Caco-2 (cell line): Measurements from ENCODE around the gene ATXN7L1. TPM values are rescaled to one million over a fixed set of nuclear protein-coding genes. Genes with fewer than 3 reads are reported as not detected.

Experiments used
- BruUV-seq: library from RNA; stranded (reverse); fragments of 400-500 nt; replicated peaks from 2 replicates; lab custom pipeline; 2021; lab: Mats Ljungman, UMichigan
- CTCF ChIA-PET: fragments of 300-600 bp; sonication (Branson Sonifier 250); formaldehyde crosslinking; loops from one replicate; lab custom pipeline; 2022; ENCODE audit warnings: antibody characterized with exemption; lab: Charles Lee
- POLR2A ChIA-PET: fragments of 300-600 bp; sonication (Branson Sonifier 250); formaldehyde crosslinking; loops from one replicate; lab custom pipeline; 2022; ENCODE audit warnings: antibody characterized with exemption; lab: Charles Lee
- DNase-seq, 2 experiments: peaks; one replicate each; pipeline versions ENCODE4 v3.0.0 to v3.0.0-alpha.2; 2020 to 2022
- H3K27me3 ChIP-seq: replicated peaks from 2 replicates; pipeline ENCODE4 v1.6.0; 2011; ENCODE audit warnings: low read length; ENCODE audit not compliant: control insufficient read depth, insufficient read depth
- H3K36me3 ChIP-seq: 2 replicates; pipeline ENCODE4 v1.5.1; 2011; ENCODE audit warnings: low read length; ENCODE audit not compliant: control insufficient read depth, insufficient read depth
- H3K4me1 ChIP-seq: fragments of 250-450 bp; sonication (Bioruptor Pico); 2 replicates; pipeline ENCODE4 v1.5.1; 2020; ENCODE audit warnings: mild to moderate bottlenecking
- H3K4me3 ChIP-seq: 2 replicates; pipeline ENCODE4 v1.5.1; 2011; ENCODE audit warnings: low read depth, mild to moderate bottlenecking, control low read depth, low read length
- H3K9me3 ChIP-seq: fragments of 250-450 bp; sonication (Bioruptor Pico); 2 replicates; pipeline ENCODE4 v1.5.1; 2020; ENCODE audit warnings: mild to moderate bottlenecking, moderate library complexity
- H3K27ac Mint-ChIP-seq: one replicate; pipeline ENCODE4 v1.8.0; 2022; ENCODE audit warnings: mixed read lengths; ENCODE audit not compliant: unreplicated experiment
- H3K27me3 Mint-ChIP-seq: one replicate; pipeline ENCODE4 v1.8.0; 2022; ENCODE audit warnings: mixed read lengths; ENCODE audit not compliant: insufficient read depth, unreplicated experiment
- H3K36me3 Mint-ChIP-seq: one replicate; pipeline ENCODE4 v1.8.0; 2022; ENCODE audit warnings: mild to moderate bottlenecking, mixed read lengths; ENCODE audit not compliant: insufficient read depth, unreplicated experiment
- H3K4me1 Mint-ChIP-seq: one replicate; pipeline ENCODE4 v1.8.0; 2022; ENCODE audit warnings: low read depth, mixed read lengths; ENCODE audit not compliant: unreplicated experiment
- H3K4me3 Mint-ChIP-seq: one replicate; pipeline ENCODE4 v1.8.0; 2022; ENCODE audit warnings: mild to moderate bottlenecking, moderate library complexity, mixed read lengths; ENCODE audit not compliant: unreplicated experiment
- H3K9me3 Mint-ChIP-seq: one replicate; pipeline ENCODE4 v1.8.0; 2022; ENCODE audit warnings: mixed read lengths; ENCODE audit not compliant: unreplicated experiment
- intact Hi-C: fragments of 100-400 bp; cut with micrococcal nuclease; formaldehyde crosslinking; loops from one replicate; pipeline ENCODE4 v1.10.0; 2022; ENCODE audit not compliant: unreplicated experiment
- total RNA-seq: library from RNA; stranded (reverse); gene quantifications from 2 replicates; pipeline ENCODE4 v1.2.3, GENCODE V29; 2022
- TF ChIP-seq, protein P1 (sequence below), 2 experiments: fragments of 200-600 bp in 1 of 2; IDR thresholded peaks; 1 replicate in 1 of 2; 2 replicates in 1 of 2; pipeline versions ENCODE4 v1.5.1 to v1.8.0; 2011 to 2022; ENCODE audit warnings: antibody characterized with exemption in 1 of 2, control low read depth in 1 of 2, inconsistent platforms in 1 of 2, low read depth in 1 of 2, low read length in 1 of 2, mild to moderate bottlenecking in 1 of 2, moderate library complexity in 1 of 2; ENCODE audit not compliant: insufficient read depth in 1 of 2, severe bottlenecking in 1 of 2, unreplicated experiment in 1 of 2

ATXN7L1 gene
- total RNA-seq, 1 experiment from 2014 or later = 14.1 TPM

DNA sequence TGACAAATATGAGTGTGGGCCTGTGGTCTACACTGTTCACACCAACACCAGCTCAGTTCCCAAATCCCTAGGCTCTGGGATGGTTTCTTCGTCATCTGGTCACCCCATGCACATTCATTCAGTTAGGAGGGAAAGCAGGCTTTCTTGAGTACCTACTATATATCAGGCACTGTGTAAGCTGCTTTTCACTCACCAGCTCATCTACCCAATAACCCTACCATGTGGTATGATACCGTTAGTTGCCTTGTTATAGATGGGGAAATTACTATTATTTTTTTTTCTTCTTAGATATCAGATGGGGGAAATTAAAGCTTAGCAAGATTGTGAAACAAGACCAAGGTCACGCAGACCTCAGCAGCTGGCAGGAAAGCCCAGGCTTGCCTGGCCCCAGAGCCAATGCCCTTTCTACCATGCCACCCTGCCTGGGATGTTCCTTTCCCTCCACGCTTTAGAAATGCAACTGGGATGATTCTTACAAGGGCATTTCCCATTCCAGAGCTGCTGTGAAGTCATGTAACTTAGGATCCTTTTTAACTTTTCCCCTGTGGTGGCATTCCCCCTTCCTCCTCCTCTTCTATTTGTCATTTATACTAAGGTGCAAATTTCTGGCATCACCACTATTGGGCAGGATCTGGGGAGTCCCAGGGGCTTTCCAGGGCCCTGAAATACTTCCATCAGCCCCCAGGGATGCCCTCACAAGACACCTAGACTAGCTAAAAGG is 202.0 kb downstream of the ATXN7L1 start:
- H3K4me1 ChIP-seq = peaks cover 4% of the 10 kb centered on the region; the same call in 1 of the 2 replicates
- no peaks in the 10 kb centered on the region for H3K36me3 ChIP-seq
- BruUV-seq = no TSS peak
- H3K4me3 ChIP-seq = no peak overlapping the region
- DNase-seq = no peak
- H3K27me3 ChIP-seq = no peaks in the 10 kb centered on the region
- H3K9me3 ChIP-seq = no peaks in the 10 kb centered on the region
- ChIA-PET CTCF (interaction anchor here (0.5 to 0.6 kb wide), 2 partner anchors 72 to 662 kb away, joined by 4 to 6 read pairs; no protein-coding TSS in a partner anchor), POLR2A (no interaction called here)
- peaks cover 6% of the 10 kb centered on the region for H3K4me1 Mint-ChIP-seq
- intact Hi-C loops = no loop called here
- no peaks in the 10 kb centered on the region for H3K27me3 Mint-ChIP-seq
- H3K36me3 Mint-ChIP-seq = no peaks in the 10 kb centered on the region
- no peaks in the 10 kb centered on the region for H3K9me3 Mint-ChIP-seq
- TF ChIP-seq, protein P1, sequence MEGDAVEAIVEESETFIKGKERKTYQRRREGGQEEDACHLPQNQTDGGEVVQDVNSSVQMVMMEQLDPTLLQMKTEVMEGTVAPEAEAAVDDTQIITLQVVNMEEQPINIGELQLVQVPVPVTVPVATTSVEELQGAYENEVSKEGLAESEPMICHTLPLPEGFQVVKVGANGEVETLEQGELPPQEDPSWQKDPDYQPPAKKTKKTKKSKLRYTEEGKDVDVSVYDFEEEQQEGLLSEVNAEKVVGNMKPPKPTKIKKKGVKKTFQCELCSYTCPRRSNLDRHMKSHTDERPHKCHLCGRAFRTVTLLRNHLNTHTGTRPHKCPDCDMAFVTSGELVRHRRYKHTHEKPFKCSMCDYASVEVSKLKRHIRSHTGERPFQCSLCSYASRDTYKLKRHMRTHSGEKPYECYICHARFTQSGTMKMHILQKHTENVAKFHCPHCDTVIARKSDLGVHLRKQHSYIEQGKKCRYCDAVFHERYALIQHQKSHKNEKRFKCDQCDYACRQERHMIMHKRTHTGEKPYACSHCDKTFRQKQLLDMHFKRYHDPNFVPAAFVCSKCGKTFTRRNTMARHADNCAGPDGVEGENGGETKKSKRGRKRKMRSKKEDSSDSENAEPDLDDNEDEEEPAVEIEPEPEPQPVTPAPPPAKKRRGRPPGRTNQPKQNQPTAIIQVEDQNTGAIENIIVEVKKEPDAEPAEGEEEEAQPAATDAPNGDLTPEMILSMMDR (IDR thresholded peaks at IDR 0.05; ENCODE audit: insufficient read depth in 1 of 2, low read depth in 1 of 2, low read length in 1 of 2, severe bottlenecking in 1 of 2, unreplicated experiment in 1 of 2) = no peak
- no peak overlapping the region for H3K4me3 Mint-ChIP-seq
- H3K27ac Mint-ChIP-seq = no peak overlapping the region

DNA sequence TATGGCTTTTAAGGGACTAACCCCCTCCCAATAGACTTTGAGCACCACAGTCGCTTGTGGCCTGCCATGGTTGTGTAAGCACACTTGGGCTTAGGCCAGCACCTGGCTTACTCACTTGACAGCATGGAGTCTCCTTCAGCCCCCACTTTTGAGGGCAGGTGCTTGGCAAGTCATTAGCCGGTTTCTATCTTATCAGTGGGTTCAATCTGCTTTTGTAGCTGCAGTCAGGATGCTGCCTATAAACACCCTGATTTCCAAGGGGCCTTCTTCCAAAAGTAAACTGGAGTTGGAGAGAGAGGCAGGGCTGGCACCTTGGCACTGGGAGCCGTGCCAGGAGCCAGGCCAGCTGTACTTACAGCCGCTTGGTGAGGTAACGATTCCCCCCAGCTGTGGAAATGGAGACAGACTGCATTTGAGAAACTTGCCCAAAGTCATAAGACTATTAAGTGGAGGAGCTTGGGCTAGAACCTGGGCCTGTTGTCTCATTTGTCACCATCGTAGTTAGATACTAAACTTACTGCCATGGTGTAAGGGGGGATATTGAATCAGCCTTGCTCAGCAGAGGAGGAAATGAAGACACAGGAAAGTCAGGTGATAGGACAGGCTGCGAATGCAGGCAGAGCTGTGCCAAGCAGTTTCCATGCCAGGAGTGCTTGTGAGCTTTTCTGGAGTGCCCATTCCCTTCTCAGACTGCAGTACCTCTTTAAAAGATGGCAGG is 202.9 kb downstream of the ATXN7L1 start:
- CTCF ChIA-PET = interaction anchor here (0.5 kb wide), 1 partner anchor 71 kb away, joined by 6 read pairs; no protein-coding TSS in a partner anchor
- intact Hi-C loops = no loop called here
- H3K4me3 Mint-ChIP-seq = no peak overlapping the region

DNA sequence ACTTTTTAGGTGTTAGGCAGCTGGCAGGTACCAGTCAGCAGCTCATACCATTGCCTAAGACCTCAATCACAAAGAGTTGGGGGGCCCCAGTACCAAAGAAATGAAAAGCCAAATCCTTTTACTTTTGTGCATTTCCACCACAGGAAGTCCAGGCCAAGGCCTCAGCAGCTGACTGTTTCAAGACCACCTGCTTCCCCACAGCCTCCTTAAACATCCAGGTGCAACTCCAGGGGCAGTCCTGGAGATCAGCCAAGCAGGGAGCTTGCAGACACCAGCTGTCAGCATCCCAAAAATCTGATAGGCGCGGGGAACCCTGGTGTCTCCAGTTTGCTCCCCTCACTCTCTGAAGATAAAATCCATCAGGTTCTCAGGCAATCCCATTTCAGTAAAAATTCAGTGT is 203.6 kb downstream of the ATXN7L1 start:
- H3K27ac Mint-ChIP-seq = no peak overlapping the region
- POLR2A ChIA-PET = no interaction called here

More for the DNA sequence above, 202.9 kb downstream of the ATXN7L1 start:
- no peaks in the 10 kb centered on the region for H3K27me3 ChIP-seq
- no peaks in the 10 kb centered on the region for H3K9me3 ChIP-seq
- TF ChIP-seq, protein P1 (IDR thresholded peaks at IDR 0.05; ENCODE audit: insufficient read depth in 1 of 2, low read depth in 1 of 2, low read length in 1 of 2, severe bottlenecking in 1 of 2, unreplicated experiment in 1 of 2) = no peak
- Mint-ChIP-seq H3K27me3 (no peaks in the 10 kb centered on the region), H3K27ac (no peak overlapping the region), H3K36me3 (no peaks in the 10 kb centered on the region), H3K9me3 (no peaks in the 10 kb centered on the region), H3K4me1 (peaks cover 6% of the 10 kb centered on the region)
- POLR2A ChIA-PET = no interaction called here
- peaks cover 4% of the 10 kb centered on the region; the same call in 1 of the 2 replicates for H3K4me1 ChIP-seq
- no peak overlapping the region for H3K4me3 ChIP-seq
- no TSS peak for BruUV-seq
- H3K36me3 ChIP-seq = no peaks in the 10 kb centered on the region
- no peak for DNase-seq

More for the DNA sequence above, 203.6 kb downstream of the ATXN7L1 start:
- Histone ChIP-seq H3K9me3 (no peaks in the 10 kb centered on the region), H3K4me3 (no peak overlapping the region), H3K27me3 (no peaks in the 10 kb centered on the region), H3K4me1 (peaks cover 4% of the 10 kb centered on the region; the same call in 1 of the 2 replicates), H3K36me3 (no peaks in the 10 kb centered on the region)
- H3K27me3 Mint-ChIP-seq = no peaks in the 10 kb centered on the region
- intact Hi-C loops = no loop called here
- H3K9me3 Mint-ChIP-seq = no peaks in the 10 kb centered on the region
- H3K36me3 Mint-ChIP-seq = no peaks in the 10 kb centered on the region
- CTCF ChIA-PET = no interaction called here
- no peak for DNase-seq
- TF ChIP-seq, protein P1 (IDR thresholded peaks at IDR 0.05; ENCODE audit: insufficient read depth in 1 of 2, low read depth in 1 of 2, low read length in 1 of 2, severe bottlenecking in 1 of 2, unreplicated experiment in 1 of 2) = no peak
- no peak overlapping the region for H3K4me3 Mint-ChIP-seq
- no TSS peak for BruUV-seq
- H3K4me1 Mint-ChIP-seq = peaks cover 6% of the 10 kb centered on the region
